ENCODE measurements around the gene ZNF579.

DNA sequence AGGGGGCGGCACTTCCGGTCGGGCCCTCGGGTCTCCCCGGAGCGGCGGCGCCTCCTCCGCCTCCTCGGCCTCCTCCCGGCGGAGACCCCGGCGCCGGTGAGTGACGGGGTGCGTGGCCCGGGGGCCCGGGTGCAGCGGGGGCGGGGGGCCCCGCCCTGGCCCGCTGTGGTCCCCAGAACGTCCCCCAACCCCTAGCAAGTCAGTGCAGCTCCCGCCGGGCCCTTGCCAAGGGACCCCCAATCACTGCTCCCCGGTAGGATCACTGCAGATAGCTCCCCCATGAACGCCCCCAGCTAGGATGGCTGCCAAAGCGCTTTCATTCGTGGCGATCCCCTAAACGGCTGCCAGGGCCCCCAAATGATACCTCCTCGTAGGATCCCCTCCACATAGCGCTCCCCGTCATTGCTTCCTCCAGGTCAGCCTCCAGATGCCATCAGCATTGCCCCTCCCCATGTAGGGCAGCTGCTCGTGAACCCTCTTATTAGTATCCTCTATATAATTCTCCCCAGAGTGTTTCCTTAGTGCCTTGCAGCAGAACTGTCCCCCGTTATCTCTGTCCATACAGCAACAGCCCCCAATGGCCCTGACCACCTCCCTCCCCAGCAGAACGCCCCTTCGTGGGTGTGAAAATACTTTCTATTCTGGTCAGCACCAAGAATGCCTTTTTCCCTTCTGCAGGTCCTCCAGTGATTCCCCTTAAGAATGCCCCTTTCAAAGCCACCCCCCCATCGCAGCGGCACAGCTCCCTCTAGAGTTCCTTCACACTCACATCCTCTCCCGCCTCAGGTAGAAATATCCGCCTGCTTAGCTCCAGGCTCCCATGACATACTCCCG, 25.2 kb upstream of the ZNF579 start, which contains the start of gene ZNF865:
- peak; percentile 72 to 88 for TF ChIP-seq CTCF (conservative IDR thresholded peaks at IDR 0.05 in 1 of 2, IDR thresholded peaks at IDR 0.05 in 1 of 2; ENCODE audit: extremely low read depth in 1 of 2, insufficient read depth in 1 of 2, low read depth in 1 of 2, low read length in 2 of 2)
- no peak for TF ChIP-seq EZH2 (IDR thresholded peaks at IDR 0.05; ENCODE audit: borderline replicate concordance, low read length)

Data from mammary epithelial cell (primary cell).